NCI-H187 (cell line): Measurements from ENCODE around the gene PTH2R.
"Not testable (repeated sequence)": the region's sequence is repeated elsewhere in the genome, so short reads cannot be mapped to it uniquely, and the experiment has no call there.

Experiments
- DNase-seq, 2 experiments: peaks; one replicate each; lab custom pipeline; 2025; lab: John Stamatoyannopoulos, UW

The PTH2R gene

GRCh38 chr2:208488686-208489564 is 82.3 kb downstream of the PTH2R start:
- DNase-seq = no peak

- peak; percentile 20 to 22 for DNase-seq
Observed at GRCh38 chr2:208489687-208490086, 83.1 kb downstream of the PTH2R start.

- DNase-seq = no peak
Observed at GRCh38 chr2:208490492-208490891, 83.9 kb downstream of the PTH2R start.

GRCh38 chr2:208491641-208492040 is 85.0 kb downstream of the PTH2R start:
- DNase-seq = no peak

- DNase-seq = peak in 1 of 2 experiments; percentile 29
Observed at GRCh38 chr2:208492069-208492468, 85.5 kb downstream of the PTH2R start.

- no peak for DNase-seq
Observed at GRCh38 chr2:208493186-208493585, 86.6 kb downstream of the PTH2R start.

- DNase-seq = no peak
Observed at GRCh38 chr2:208496129-208496528, 89.5 kb downstream of the PTH2R start.

- DNase-seq = peak; percentile 25 to 33
Observed at GRCh38 chr2:208501206-208501605, 94.6 kb downstream of the PTH2R start.

GRCh38 chr2:208502288-208502687 is 95.7 kb downstream of the PTH2R start:
- DNase-seq = no peak

- DNase-seq = not testable (repeated sequence)
Observed at GRCh38 chr2:208505365-208505764, 98.8 kb downstream of the PTH2R start.

GRCh38 chr2:208509586-208509985 is 103.0 kb downstream of the PTH2R start:
- no peak for DNase-seq

- DNase-seq = no peak
Observed at GRCh38 chr2:208511016-208511415, 104.4 kb downstream of the PTH2R start.

- DNase-seq = no peak
Observed at GRCh38 chr2:208511573-208511972, 105.0 kb downstream of the PTH2R start.

GRCh38 chr2:208515099-208515498 is 108.5 kb downstream of the PTH2R start:
- DNase-seq = no peak

GRCh38 chr2:208523069-208523468 is 116.5 kb downstream of the PTH2R start:
- DNase-seq = not testable (repeated sequence)

GRCh38 chr2:208525165-208525564 is 118.6 kb downstream of the PTH2R start:
- DNase-seq = not testable (repeated sequence)

- DNase-seq = no peak
Observed at GRCh38 chr2:208529796-208530195, 123.2 kb downstream of the PTH2R start.

GRCh38 chr2:208531361-208531760 is 124.8 kb downstream of the PTH2R start:
- DNase-seq = no peak

GRCh38 chr2:208535578-208535977 is 129.0 kb downstream of the PTH2R start:
- not testable (repeated sequence) for DNase-seq

- DNase-seq = no peak
Observed at GRCh38 chr2:208541461-208541988, 134.9 kb downstream of the PTH2R start.

- no peak for DNase-seq
Observed at GRCh38 chr2:208541989-208542464, 135.4 kb downstream of the PTH2R start.

- no peak for DNase-seq
Observed at GRCh38 chr2:208542465-208543041, 136.0 kb downstream of the PTH2R start.
